Measurements from ENCODE around the gene MAP2K2.
A peak's percentile ranks its signal among the peaks of the same experiment; 100 is the strongest.

Gene MAP2K2

GRCh38 chr19:4097501-4097900 is 26.4 kb downstream of the MAP2K2 start:
- no peak for DNase-seq

GRCh38 chr19:4096049-4096892 is 27.7 kb downstream of the MAP2K2 start:
- DNase-seq: no peak

DNA sequence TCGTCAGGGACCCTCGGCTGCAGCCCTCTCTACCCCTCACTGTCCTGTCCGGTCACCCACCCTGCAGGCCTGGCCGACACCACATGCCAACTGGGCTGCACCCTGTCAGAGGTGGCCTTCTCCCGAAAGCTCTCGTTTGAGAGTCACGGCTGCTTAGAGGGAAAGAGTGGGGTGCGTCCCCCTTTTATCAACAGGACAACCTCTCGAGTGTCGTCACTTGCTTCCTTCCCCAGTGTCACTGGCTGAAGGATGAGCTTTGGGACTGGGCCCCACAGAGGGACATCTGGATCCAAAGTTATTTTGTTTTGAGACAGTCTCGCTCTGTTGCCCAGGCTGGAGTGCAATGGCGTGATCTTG is 28.5 kb downstream of the MAP2K2 start:
- DNase-seq: no peak

DNA sequence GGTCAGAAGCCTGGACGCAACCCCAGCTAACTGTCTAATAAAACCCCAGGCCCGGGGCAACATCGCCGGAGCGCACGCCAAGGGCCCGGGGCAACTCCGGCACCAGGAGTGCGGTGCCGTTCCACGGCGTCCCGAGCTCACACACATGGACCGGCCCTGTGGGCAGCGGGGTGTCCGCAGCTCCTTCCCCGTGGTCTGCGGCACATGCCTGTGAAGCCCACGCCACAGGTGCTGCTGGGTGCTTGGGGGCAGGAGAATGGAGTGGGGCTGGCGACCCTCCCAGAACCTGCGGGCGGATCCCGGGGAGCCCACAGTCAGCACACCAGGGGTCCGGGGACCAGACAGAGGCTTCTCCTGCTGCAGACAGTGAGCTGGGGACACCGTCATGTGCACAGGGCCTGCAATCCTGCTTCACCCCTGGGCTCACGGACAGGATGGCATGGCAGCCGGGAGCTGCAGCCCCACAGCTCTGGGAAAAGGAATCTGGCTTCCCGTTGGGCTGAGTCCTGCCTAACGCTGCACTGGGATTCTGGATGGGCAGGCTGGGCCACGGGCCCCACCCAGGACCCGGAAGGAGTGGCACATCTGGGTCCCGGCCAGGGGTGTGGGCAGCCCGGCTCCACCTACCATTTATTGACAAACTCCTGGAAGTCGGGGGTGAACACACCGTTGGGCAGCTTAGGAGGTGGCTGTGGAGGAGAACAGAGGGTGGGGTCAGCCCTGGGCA is 29.0 kb downstream of the MAP2K2 start:
- DNase-seq: no peak

DNA sequence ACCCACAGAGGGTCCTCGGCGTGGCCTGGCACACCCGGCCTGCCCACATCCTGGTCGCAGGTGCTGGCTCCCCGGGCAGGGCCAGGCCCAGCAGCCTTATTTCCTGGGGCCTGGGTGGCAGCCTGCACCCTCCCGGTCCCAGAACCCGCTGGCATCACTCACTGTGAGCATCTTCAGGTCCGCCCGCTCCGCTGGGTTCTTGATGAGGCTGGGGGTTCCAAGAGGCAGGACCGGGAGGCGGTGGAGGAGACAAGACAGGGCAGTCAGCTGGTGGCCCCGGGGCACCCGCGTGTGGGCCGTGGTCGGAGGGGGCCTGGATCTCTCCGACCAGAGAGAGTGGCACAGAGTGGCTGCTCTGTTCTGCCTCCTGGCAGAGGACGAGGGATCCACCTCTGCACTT is 29.6 kb downstream of the MAP2K2 start:
- no peak for DNase-seq

- no peak for DNase-seq
These were observed 30.2 kb downstream of the MAP2K2 start for GRCh38 chr19:4093643-4094175.

- no peak for DNase-seq
These were observed 33.3 kb downstream of the MAP2K2 start for GRCh38 chr19:4090356-4091220.

GRCh38 chr19:4089946-4090345 is 34.0 kb downstream of the MAP2K2 start:
- DNase-seq: no peak

- DNase-seq: no peak
These were observed 34.5 kb downstream of the MAP2K2 start for GRCh38 chr19:4089400-4089908.

DNA sequence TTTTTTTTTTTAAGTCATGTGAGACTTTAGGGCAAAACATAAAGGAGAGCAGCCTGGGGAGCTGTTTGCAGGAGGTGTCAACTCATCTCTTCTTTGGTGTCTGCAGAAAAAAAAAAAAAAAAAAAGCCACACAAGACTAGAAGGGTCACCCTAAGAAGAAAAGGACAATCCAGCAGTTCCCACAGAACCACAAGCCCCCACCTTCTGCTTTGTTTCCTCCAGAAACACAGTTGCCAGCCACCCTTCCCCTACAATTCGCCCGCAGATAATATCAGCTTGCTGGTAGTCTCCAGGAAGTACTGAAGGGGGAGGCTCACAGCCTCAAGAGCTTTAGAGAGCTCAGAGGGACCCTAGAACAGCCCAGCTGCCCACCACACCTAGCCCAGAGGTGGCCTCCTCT is 34.9 kb downstream of the MAP2K2 start:
- DNase-seq: no peak

- no peak for DNase-seq
These were observed 35.9 kb downstream of the MAP2K2 start for GRCh38 chr19:4087787-4088679.

DNA sequence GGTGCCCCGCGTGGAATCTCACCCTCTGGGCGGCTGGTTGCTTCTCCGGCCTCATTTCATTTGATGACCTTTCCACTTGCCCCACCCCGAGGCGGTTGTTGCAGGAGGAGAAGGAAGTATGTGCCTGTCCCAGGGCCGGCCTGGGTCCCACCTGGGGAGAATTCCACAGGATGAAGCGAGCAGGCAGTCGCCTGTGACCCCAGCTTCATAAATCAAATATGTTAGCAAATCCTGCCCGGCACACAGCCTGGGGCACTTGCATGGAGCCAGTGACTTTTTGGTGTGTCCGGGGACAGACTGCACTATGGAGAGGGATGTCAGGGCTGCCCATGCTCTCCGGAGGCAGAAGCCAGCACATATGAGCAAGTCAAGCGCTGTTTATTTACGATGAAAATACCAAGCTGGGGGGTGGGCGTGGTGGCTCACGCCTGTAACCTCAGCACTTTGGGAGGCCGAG is 37.5 kb downstream of the MAP2K2 start:
- no peak for DNase-seq

DNA sequence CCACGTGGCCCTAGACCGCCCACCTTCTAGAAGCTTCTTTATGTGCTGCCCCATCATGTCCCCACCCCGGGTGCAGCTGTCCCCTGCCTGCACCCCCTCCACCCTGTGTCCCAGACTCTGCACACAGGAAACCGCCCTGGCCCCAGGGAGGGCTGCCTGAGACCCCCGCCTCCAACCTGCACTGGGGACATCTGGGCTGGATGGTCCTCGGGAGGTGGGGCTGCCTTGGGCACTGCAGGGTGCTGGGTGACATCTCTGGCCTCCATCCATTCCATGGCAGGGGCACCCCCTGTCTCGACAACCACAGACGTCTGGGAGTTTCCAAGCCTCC is 39.4 kb downstream of the MAP2K2 start:
- no peak for DNase-seq

DNA sequence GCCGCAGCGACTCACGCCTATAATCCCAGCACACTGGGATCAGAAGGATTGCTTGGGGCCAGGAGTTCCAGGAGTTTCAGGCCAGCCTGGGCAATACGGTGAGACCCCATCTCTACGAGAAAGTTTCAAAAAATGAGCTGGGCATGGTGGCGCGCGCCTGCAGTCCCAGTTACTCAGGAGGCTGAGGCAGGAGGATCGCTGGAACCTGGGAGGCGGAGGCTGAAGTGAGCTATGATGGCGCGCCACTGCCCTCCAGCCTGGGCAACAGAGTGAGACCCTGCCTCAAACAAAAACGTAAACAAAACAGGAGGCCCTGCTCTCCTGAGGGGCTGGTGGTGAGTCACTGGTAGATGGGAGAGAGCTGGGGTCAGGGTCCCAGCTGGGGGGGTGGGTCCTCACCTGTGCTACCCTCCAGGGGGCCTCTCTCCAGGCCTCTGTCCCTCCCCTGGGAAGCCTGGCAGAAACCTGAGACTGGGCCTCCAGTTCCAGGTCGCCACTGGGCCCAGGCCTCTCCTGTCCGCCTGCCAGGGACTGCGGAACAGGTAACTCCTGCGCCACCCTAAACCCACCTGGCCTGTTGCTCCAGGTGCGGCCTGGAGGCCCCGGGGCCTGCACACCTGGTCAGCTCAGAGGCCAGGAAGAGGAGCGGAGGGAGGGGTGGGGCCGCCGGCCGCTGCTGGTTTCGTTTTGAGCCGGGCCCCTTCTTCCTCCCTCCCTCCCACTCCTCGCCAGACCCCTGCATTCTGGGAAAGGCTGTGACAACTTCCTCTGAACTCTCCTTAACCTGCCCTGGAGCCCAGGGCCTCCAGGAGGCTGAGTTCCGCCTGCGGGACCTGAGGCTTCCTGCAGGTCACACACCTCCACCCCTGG is 40.0 kb downstream of the MAP2K2 start:
- DNase-seq: peak; percentile 62

DNA sequence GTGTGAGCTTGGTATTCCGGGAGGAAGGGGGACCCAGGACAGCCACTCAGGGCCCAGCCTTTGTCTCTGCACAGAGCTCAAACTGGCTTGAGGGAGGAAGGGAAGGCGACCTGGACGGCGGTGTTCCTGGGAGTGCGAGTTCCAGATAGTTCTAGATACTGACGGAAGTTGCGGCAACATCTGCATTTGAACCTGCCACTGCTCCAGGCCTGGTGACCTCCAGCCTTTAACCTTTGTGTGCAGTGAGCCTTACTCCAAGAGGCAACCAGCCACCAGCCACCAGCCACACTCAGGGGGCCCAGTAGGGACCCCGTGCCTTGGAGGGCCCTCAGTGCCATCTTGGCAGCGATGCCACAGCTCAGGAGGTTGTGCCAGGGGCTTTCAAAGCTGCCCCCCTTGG is 41.8 kb downstream of the MAP2K2 start:
- DNase-seq: no peak

DNA sequence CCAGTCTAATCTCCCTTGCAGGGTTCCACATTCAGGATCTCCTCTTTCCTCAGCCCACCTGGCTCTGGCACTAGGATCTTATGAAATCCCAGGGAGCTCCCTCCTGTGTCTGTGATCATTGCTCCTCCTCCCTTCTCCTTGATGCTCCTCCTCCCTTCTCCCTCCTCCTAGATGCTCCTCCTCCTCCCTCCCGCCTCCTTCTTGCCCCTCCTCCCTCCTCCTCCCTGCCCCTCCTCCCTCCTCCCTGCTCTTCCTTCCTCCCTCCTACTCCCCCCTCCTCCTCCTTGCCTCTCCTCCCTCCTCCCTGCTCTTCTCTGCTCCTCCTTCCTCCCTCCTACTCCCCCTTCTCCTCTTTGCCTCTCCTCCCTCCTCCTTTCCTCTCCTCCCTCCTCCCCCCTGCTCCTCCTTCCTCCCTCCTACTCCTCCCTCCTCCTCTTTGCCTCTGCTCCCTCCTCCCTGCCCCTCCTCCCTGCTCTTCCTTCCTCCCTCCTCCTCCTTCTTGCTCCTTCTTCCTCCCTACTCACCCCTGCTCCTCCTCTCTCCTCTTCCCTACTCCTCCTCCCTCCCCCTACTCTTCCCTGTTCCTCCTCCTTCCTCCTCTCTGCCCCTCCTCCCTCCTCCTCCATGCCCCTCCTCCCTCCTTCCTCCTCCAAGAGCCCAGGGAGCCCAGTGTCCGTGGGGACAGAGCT is 42.3 kb downstream of the MAP2K2 start:
- no peak for DNase-seq

GRCh38 chr19:4080473-4080872 is 43.4 kb downstream of the MAP2K2 start:
- no peak for DNase-seq

- peak; percentile 69 for DNase-seq
These were observed 45.9 kb downstream of the MAP2K2 start for GRCh38 chr19:4077800-4078684.

DNA sequence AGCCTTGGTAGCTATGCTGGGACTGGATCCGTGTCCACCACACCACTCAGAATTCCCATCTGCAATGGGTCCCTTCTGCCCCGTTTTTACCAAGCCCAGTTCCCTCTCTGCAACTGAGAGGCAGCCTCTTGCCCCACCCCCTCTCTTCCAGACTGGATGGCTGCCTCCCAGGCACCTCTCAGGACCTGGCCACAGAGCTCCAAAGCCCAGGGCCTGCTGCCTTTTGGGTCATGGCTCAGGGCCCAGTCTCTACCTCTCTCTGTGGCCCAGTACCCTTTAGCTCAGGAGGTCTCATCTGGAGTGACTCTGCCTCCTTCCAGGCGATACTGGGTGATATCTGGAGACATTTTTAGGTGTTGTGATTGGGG is 46.9 kb downstream of the MAP2K2 start:
- DNase-seq: no peak
